ENCODE data around the gene ASAP3.
"Not testable (repeated sequence)": the region's sequence is repeated elsewhere in the genome, so short reads cannot be mapped to it uniquely, and the experiment has no call there.

DNA sequence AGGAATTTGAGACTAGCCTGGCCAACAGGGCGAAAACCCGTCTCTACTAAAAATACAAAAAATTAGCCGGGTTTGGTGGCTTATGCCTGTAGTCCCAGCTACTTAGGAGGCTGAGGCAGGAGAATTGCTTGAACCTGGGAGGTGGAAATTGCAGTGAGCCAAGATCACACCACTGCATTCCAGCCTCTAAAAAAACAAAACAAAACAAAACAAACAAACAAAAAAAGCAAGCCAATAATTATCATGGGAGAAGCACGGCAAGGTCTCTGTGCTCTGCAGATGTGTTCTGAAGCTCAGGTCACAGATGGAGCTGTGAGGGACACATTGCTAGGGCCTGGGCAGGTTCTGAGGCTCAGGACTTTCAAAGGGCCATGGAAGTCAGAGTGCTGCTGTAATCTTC lies 103.7 kb downstream of the ASAP3 start:
- TF ChIP-seq, protein P1, sequence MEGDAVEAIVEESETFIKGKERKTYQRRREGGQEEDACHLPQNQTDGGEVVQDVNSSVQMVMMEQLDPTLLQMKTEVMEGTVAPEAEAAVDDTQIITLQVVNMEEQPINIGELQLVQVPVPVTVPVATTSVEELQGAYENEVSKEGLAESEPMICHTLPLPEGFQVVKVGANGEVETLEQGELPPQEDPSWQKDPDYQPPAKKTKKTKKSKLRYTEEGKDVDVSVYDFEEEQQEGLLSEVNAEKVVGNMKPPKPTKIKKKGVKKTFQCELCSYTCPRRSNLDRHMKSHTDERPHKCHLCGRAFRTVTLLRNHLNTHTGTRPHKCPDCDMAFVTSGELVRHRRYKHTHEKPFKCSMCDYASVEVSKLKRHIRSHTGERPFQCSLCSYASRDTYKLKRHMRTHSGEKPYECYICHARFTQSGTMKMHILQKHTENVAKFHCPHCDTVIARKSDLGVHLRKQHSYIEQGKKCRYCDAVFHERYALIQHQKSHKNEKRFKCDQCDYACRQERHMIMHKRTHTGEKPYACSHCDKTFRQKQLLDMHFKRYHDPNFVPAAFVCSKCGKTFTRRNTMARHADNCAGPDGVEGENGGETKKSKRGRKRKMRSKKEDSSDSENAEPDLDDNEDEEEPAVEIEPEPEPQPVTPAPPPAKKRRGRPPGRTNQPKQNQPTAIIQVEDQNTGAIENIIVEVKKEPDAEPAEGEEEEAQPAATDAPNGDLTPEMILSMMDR (IDR thresholded peaks at IDR 0.05) = not testable (repeated sequence)
- not testable (repeated sequence) for TF ChIP-seq POLR2A (IDR thresholded peaks at IDR 0.05)

All from thyroid gland (tissue), 4 donors.